NCI-H526 treated with DMSO at 0.1 percent for 48 hours (cell line): ENCODE measurements around the gene TBC1D22A.

Experiments used
- DNase-seq: peaks from one replicate; lab custom pipeline; 2025; lab: John Stamatoyannopoulos, UW

Gene TBC1D22A

DNA sequence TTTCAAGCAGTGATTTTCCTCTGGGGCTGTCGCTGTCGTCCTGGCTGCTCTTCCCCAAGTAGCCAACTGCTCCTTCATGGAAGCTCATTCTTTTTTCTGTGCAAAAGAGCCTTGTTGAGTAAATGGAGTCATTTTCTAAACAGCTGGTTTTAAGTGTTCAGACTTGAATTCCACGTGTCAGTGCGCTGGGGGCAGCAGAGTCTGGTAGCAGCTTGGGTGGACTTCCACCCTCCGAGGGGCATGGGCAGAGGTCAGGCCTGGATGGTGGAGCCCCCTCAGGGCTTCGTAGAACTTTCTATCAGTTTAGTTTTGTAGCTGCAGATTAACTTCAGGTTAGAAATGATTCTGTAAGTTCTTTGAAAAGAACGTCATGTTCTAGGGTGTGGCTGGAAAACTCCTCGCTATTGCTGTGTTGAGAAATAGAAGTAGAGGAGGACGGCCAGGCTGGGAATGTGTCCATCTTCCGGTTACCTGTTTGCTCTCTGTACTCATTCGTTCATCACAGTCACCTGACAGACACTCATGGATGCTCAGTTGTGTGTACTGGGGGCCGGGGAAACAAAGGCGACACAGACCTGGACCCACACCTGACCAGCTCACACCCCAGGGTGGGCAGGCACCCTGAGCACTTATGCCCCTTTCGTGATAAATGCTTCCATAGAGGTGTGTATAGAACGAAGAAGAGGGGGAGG, 270.7 kb downstream of the TBC1D22A start:
- DNase-seq, result no peak

DNA sequence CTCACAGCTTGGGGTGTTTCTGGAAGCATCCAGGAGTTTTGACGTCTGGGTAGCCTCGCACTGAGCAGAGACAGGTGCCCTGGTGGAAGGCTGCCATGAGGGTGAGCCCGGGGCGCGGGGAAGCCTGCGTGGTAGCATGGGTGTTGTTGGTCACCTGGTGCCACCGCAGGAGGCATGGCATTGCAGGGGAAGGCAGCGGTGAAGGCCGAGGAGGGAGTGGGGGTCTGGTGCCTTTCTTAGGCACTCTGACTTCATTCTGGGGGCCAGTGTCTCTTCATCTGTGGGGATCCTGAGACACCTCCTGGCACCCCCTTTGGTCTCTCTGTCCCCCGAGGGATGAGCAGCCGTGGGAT, 271.2 kb downstream of the TBC1D22A start:
- no peak for DNase-seq

DNA sequence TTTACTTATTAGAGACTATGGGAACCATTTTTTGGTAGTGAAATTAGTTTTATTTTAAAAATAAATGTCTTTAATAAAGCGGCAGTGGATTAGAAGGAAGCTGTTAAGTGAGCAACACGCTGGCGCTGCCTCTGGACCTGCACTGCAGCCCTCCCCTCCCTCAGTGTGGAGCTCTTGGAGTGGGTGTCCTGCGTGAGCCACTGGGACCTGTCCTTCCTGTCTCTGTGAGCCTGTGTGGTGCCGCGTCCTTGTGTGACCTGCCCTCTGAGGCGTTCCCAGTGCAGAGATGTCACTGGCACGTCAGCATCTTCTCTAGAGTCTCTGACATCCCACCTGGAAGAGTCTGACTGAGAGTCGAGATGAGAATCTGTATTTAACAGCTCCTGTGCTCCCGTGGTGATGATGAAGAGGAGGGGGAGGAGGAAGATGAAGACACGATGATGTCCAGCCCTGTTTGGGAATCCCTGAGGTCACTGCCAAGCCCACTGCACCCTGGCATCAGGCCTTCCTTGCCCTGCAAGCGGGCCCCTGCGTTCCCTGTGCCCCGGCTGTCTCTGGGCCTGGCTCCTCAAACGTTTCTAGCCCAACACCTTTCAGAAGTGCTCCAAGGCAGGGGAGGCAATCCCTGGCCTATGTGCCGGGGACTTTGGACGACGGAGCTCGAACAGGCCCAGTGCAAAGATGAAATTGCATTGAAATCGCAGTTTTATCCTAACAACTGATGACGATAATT, 271.8 kb downstream of the TBC1D22A start:
- DNase-seq, result no peak

DNA sequence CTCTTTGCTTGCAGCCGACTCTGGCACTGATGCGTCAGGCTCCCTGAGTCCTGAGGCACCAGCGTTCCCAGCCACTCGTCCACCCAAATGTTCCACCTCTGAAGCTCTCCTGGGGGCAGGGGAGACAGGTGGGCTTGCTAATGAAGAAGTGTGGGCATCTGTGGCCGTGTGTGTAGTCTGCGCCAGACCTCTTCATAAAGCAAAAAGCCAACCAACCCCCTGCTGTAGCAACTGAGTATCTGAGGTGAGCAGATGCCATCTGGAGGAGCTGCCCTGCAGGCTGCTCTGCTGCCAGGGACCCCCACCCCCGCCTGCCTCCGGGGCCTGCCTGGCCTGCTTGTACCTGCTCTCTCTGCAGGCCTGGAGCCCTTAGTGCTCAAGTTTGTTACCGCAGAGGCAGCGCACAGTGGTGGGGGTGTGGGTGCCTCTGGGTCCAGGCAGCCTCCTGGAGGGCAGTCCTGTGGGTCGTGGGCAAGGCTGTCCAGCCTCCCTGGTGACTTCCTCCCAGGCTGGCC, 272.5 kb downstream of the TBC1D22A start:
- no peak for DNase-seq

DNA sequence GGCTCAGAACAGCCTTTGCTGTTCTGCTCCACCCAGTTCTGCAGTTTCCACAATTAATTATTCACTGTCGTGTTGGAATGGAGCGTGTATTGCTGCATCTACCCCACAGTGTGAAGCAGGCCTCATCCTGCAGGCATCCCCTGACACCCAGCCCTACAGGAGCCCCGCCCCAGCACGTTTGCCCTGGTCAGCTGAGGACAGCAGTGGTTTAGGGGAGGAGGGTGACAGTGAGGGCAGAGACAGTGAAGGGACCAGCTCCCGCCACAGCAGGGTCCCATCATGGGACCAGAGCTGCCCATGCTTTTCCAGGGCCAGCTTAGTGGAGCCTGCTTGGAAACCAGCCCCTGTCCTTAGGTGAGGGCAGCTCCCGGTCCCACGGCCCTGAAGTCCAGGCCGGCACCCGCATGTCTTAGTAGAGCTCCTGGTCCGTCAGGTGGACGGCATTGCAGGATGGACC, 273.0 kb downstream of the TBC1D22A start:
- DNase-seq, result no peak

DNA sequence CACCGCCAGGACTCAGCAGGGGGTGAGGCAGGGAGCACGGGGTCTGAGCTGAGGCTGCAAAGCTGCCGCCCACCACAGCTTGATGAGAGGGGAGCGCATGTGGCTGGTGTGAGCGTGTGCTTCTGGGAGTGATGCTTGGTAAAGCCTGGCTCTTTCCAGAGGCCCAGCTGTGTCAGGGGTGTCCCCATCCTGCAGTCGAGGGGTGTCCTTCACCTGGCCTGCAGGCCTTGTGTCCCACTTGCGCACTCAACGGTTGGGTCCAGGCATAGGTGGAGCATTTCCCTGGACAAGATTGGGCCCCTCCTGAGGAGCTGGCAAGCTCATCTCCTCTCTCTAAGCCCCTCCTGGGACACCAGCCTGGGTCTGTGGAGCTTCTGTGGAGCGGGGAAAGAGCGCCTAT, 273.9 kb downstream of the TBC1D22A start:
- DNase-seq, result no peak

DNA sequence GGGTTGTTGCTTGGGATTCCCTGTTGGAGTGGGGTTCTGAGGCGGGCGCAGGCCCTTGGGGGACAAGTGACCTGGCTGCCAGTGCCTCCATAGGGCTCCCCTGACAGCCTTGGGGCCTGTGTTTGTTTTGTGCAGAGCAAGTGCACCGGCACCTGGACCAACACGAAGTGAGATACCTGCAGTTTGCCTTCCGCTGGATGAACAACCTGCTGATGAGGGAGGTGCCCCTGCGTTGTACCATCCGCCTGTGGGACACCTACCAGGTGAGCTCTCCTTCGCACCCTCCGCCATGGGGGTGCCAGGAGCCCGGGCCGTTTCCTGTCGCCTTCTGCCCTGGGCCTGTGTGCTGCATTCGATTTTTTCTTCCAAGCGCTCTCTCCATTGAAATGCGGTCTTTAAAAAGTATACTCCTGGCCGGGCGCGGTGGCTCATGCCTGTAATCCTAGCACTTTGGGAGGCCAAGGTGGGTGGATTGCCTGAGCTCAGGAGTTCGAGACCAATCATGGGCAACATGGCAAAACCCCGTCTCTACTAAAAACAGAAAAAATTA, 274.6 kb downstream of the TBC1D22A start:
- DNase-seq, result no peak

DNA sequence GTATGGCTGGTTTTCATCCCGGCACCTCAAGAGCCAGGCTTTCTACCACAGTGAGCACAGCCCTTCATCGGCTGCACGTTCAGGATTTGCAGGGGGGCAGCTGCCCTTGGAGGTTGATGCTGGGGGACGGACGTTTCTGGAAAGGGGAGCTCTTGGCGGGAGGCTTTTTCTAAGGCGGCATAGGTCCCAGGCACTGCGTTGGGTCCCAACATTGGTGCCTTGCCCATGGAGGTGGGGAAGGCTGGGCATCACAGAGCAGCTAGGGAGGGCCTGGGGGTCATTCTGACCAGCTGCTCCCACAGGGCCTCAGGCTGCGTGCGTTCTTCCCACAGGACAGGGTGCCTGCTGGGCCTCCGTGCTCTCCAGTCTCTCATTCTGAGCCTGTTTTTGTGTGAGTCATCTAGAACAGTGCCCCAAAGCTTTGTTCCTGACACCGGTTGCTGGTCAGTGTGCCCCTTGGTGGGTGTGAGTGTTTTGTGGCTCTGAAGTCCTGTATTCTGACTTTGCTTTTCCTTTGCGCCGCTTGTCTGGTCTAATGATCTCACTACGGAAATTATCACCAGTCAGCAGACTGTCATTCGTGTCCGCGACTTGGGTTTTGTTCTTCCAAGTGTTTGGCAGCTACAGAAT, 275.9 kb downstream of the TBC1D22A start:
- no peak for DNase-seq

DNA sequence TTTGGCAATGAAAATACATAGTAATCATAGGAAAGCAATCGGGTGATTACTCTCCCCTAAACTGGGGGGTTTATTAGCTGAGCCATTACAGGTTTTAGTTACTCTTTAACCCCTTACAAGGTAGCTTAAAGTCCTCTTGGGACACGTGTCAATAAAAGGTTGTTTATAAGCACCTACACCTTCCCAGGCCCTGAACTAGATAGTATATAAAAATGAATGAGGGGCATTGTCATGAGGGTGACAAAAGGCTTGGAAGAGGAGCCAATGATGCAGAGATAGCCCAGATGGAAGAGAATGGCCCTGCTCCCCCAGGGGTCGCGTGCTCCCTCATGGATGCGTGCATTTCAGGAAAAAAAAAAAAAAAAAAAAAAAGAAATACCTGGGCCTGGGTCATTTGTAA, 276.9 kb downstream of the TBC1D22A start:
- DNase-seq, result no peak

DNA sequence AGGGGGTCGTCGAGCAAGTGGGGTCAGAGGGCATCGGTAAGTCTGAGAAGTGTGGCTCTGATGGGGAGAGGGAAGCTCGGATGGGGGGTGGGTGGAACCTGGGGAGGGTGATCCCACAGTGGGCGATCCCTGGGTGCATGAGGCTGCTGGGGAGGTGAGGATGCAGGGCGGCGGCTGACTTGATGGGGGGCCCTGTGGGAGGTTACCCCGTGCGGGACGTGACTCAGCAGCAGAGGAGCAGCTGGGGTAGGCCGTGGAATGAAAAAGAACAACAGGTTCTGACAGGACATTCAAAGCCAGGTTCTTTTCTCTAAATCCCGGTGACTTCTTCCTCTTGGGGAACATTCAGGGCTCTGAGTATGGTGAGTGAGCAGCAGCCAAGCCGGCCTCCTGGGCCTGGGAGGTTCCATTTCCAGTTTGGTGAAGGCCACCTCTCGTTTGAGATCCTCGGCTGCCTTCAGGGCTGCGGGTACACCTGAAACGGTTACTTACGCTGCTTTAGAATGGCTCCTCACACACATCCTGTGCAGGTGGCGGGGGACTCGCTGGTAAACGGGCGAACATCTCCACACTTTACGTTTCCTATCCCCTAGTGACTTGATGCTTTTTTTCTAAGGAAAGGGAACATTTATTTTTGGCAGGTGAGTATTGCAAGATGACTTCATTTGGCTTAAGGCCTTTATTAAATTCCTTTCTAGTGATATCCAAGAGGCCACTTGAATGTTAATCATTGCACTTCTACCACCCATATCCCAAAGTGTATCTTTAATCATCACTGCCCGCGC, 278.2 kb downstream of the TBC1D22A start:
- DNase-seq, result no peak

DNA sequence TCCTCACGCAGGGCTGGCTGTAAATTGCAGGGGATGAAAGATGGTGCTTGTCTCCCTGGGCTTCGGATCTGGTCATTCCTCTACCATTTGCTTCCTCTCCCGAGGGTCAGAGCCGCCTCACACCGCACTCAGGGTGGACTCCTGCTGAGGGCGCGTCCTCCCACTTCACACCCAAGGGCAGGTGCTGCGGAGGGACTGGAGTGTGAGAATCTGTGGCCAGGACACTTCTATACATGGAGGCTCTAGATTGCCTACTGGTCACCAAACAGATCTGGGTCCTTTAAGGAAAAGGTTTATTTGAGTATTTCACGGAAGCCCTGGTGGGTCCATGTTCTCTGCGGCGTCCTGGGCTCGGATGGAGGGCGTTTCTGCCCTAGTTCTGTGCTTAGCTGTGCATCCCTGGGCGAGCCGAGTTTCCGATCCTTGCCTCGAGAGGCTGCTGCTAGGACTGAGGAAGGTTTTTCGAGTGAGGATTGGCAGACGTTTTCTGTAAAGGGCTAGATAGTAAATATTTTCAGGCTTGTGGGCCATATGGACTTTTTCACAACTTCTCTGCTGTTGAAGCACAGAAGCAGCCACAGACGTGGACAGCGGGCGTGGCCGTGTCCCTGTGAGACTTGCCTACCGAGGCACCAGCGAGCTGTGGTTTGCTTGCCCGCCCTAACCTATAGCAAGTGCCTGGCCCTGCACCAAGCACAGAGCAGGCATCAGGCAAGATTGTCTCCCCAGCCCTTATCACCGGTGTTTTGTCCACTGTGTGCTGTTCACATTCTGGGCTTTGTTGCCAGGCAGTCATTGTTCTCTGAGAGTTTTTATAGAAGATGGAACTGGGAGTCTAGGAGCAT, 279.0 kb downstream of the TBC1D22A start:
- DNase-seq, result no peak

DNA sequence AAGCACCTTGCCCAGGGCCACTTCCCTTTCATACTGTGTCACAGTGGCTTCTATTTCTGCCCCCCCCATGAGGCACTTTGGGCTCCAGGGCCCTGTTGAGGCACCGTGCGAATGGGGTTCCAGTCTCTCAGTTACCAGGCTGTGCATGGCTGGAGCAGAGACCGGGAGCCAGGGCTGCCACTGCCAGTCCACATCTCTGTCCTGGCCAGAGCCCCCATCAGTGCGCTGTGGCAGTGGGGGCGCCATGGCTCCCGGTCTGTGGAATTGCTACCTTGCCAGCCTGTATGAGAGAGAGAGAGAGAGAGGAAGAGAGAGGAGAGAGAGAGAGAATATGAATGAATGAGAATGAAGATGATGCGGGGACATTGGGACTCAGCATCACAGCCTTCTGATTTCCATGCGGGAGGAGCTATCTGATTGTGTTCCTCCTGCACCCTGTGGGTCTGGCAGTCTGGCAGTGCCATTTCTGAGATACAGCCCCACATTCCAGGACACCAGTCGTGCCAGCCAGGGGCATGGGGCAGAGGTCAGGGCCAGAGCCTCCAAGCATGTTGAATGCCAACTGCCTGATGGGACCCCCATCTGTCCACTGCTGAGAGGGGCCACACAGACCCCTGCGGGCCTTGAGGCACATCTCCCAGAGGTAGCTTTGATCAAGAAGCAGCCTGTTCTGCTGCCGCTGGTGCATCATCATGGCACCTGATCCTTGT, 279.8 kb downstream of the TBC1D22A start:
- DNase-seq, result no peak

DNA sequence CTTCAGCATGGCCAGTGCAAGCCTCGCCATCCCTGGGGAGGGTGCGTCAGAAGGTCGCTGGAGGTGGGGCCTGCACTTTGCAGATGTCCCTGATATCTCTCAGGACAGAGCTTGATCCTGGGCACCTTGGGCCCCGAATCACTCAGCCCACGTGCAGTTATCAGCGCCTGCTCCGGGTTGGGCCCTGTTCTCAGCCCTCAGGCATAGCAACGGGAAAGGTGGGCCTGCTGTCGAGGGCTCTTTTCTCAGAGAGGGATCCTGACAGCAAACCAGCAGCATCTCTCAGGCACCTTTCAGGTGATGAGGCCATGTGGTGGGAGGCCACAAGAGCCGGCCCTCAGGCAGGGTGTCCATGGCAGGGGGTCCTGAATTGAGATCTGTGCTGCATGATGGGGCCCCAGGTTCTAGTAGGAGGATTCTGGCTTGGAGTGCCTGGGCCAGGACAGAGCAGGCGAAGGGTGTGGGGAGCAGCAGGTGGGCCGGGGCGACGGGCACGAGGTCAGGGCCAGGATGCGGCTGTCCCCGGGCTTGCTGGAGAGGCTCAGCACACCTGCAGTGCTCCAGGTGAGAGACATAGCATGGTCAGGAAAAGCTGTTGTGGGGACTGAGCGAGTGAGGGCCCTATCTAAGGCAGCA, 280.5 kb downstream of the TBC1D22A start:
- DNase-seq, result no peak

DNA sequence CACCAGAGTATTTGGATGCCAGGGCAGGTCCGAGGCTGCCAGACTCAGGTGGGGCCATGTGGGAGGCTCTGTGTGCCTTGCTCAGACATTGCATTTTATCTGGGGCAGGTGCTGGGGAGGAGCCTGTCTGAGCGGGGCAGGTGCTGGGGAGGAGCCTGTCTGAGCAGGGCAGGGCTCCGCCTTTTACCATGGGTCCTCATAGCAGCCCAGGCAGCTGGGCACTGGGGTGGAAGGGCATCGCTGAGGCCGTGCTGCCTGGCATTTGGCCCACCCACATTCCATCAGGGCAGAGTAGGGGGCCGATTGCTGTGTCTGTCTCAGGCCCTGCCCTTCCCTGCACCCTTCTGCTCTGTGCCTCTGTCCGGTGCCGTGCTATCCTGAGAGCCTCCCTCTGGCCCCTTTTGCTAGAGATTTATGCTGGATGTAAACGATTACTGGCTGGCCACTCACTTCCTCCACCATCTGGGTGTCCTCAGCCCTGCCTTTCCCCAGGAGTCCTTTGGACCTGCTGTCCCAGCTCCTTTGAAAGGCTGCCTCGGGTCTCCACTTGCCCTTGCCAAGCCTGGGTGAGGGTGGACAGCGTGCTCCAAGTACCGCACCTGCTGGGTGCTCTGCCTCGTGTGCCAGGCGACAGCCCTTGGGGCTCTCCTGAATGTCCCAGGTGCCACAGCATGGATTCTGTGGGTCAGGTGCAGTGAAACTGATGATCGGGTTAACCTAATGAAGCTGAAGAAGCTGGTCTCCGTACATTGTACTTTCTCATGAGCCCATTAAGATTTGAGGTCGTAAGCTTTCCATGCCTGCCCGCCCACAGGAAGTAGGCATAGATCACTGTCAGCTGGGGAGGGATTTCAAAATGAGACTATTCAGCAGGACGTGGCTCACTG, 281.6 kb downstream of the TBC1D22A start:
- DNase-seq, result peak; percentile 66

DNA sequence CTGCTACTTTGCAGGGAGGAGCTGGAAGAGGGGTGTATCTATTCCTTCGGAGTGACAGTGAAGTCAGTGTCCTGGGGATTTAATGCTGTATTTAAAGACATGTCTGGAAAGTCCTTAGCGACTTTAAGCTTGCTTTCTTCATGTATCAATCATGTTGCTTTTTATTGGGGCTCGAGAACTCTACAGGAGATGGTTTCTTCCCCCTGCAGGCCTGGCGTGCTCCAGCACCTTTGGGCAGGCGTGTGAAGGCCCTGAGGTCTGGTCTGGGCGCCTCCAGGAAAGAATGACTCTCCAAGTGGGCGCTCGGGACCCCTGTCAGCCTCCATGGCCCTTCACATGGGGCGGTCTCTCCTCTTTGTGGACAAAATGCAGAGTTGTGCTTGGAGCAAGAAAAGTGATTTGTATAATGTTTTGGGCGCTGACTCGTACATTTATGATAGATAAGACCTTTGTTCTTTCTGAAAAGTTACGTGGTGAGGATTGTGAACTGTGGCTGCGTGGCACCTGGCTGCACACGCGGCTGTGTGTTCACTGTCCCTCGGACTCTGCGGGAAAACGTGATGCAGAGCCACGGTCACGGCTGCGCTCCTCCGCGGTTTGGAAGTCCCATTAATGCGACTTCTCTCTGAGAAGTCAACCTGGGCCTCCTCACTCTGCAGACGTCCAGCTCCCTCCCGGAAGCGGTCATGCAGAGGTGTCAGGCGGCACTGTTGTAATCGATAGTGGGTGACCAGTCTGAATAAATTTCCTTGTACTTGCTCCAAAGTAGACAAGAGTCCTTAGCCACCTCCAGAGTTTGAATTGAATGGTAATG, 282.5 kb downstream of the TBC1D22A start:
- DNase-seq, result no peak

DNA sequence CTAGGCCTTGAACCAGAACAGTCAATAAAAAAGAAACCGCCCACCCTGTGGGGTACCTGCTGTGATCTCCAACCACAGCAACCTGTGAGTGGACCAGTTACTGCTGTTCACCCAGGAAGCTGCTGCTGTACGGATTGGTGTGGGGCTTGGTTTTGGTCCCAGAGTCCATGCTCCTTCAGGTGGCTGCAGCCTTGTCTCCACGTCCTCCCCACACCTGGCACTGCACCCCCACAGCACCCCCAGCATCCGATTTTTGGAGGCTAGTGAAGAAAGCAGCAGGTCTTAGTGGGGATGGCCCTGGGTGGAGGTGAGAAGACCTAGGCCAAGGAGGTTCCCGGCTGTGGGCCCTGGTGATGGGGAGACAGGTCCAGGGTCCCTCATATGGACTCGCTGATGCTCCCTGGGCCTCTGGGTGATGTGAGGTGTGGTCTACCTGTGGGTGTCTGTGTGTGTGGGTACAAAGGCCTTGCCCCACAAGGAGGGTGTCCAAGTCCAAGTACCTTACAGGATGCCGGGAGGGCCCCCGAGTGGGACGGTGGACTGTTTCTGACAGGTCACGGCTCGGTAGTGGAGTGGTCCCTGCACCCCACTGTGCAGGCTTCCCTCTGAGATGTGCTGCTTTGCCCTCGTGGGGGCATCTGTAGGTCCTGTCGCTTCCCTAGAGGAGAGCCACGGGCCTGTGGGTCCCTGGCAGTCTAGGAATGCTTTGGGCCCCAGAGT, 283.4 kb downstream of the TBC1D22A start:
- no peak for DNase-seq

DNA sequence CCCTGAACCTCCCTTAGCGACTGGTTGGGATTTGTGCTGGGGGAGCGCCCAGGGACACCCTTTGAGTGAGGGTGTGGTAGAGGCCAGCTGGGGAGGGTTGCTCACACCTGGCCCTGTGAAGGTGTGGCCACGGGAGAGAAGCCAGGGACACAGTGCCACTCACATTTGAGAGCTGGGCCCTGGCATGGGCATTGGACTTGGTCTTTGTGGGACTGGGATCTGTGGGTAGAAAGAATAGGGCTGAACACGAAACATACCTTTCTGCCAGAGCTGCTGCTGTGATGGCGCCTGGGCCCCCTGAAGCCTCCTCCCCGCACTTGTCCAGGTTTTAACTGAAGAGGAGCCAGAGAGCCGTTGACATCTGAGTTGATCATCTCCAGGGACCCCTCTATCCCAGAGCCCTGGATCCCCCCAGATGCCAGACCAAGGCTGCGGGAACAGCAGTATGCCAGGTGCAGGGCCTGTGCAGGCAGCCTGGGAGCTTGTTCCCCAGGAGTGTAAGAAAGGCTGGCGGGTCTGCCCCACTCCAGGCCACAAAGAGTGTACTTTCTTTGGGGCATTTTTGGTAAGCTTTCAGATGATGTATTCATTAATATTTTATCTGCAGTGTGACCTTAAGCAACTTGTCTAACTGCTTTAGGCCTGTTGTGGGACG, 284.1 kb downstream of the TBC1D22A start:
- no peak for DNase-seq
